Stimulated activated CD8-positive, alpha-beta memory T cell treated with anti-CD3 and anti-CD28 coated beads, Interleukin-15, amount 100 ng/mL, for 48 hours (primary cell): ENCODE data around the gene PLCL2.
A peak's percentile ranks its signal among the peaks of the same experiment; 100 is the strongest.

Experiments
- DNase-seq, 2 donors: peaks; one replicate each; pipeline ENCODE4 v3.0.0-alpha.2; 2020; ENCODE audit warnings: low read depth in 2 of 2

Gene PLCL2

DNA sequence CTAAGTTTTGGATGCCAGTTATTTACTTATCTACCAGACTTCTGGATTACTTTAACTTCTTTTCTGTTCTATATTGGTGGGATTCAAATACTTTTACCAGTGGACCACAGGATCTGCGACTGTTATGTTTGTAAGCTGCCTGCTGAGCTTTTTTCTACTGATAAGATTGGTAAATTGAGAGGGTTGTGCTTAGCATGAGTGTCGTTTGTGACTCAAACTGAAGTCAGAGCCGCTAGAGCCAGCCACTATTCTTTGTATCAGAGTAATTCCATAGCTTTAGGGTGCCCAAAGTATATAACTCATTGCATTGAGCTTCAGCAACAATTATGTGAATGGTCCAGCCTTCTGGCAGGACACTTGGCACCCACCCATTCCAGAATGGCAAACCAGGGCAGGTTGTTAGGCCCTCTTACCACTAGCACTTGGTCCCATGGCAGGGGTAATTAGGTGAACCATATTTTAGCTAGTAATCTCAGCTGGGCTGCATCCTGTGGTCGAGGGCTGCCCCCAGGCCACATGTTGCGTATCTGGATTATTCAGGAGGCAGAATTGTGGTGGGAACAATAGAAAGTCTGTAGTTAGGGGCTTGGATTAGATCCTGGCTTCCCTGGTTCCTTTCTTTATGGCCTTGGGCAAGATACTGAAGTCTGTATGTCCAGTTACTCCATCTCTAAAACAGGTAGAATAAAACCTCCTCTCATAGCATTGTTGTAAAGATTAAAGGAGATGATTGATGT, 6.0 kb downstream of the PLCL2 start:
- DNase-seq = no peak

DNA sequence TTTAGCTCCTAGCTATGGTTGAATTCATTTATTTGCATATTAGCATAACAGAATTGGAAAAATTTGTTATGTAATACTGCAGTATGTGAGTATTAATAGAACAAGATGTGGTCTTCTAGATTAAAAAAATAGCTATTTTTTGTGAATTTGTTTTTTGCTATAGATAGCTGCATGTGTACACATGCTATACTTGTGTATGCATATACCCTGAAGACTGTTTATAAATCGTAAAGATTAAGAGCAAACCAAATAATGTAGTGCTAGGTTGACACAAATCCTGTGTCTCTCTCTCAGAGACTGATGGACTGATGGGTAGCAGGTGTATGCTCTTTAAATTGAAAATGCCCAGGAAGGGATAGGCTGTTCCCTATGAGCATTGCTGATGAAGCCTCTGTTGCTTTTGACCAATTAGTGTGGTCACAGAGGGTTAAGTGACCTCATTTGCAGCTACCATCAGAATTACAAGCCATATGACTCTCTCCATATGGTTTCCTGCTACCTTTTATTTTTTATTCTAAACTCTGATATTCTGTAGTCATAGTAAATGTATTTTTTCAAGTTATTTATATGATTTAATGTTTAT, 9.0 kb downstream of the PLCL2 start:
- DNase-seq = no peak

DNA sequence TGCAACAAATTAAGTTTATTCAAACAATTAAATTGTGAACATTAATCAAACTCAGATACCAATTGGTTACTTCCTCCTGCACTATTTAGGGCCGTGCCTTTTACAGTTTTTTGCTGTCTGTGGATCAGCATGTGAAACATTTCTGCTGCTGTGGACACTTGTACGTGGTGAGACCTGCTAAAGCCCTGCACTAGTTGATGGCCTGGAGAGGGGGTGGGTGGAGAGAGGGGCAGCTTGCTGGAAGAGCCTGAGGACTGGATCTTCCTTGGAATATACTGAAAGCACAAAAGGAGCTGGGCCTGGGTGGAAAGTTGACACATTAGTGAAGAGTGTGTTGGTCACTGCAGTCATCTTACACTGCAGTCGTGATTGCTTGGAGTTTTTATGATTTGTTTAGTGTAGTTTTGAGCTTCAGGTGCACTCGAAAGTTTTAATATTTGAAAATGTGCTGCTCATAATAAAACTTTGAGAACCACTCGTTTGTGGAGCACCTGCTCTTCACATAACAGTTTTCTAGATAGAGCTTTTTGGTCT, 11.4 kb downstream of the PLCL2 start:
- no peak for DNase-seq

DNA sequence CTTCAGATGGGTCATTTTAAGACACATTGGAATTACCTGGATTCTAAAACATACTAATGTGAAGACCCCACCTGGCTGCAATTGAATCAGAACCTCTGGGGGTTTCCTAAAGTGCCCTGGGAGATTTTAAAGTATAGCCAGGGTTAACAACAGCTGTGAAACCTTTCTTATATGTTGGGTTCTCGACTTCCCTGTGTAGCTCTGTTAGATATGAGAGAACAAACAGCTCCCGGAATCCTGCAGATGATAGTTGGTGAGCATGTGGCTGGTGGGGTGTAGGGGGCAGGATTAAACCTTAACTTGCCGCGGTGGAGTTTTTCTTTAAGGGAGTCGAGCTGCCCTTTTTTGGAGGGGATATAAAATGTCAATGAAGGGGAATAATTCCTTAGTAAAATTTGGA, 12.1 kb downstream of the PLCL2 start:
- no peak for DNase-seq

DNA sequence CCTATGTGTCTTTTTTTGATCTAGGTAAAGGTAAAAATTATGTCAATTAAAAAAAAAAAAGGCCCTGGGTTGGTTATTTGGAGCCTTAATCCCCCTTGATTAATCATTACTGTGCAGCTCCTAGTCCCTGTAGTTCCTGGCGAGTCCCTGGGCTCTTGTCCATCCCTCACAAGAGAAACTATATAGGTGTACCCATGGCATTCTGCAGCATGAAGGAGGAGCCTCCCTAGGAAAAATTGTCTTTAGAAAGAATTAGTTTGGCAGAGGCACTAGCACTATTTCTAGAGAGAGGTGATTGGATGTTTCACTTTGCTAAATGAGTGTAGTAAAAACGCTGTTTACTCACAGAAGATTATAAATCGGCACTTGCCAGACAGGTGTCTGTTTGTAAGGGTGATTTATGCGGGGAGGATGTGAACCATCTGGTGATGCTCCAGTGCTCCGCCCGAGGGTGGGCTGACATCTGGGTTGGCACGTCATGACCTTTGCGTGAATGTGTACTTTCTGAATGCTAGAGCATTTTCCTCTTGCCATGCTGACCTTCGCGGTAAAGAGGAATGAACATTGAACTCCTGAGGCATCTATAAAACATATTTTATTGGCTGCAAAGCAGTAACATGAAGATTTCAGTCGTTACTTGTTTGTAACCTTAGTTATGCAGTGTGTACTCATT, 12.6 kb downstream of the PLCL2 start:
- DNase-seq = no peak

DNA sequence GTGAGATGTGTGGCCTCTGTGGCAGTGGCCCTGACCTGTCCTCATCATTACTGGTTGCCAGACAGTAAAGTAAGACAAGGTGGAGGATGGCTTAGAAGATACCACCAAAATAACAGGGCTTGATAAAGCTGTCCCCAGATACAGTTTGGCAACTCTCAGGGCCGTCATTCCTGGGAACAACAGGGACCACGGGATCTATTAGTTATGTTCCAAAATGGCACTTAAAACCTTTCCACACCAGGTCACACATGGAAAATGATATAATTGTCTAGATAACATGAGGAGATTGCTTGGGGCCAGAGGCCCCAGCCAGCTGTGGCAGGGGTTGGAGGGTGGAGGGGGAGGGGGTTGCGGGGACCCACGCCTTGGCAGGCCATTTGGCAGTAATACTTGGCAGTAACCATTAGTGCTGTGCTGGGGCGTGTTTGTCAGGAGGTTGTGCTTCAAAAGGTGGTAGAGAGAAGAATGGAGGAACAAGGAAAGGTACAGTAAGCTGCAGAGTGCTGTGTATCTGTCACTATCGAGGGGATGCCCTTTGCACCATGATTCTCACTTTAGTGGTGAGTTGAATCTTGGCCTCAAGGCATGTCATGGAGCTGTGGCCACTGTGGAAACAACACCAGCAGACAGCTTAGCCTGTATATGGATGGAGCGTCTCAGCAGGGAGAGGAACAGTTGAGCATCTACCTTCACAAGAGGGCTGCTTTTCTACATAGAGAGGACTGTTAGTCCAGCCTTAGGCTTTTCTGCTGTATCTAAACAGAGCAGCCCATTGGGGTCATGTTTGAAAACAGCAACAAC, 14.0 kb downstream of the PLCL2 start:
- DNase-seq = no peak

DNA sequence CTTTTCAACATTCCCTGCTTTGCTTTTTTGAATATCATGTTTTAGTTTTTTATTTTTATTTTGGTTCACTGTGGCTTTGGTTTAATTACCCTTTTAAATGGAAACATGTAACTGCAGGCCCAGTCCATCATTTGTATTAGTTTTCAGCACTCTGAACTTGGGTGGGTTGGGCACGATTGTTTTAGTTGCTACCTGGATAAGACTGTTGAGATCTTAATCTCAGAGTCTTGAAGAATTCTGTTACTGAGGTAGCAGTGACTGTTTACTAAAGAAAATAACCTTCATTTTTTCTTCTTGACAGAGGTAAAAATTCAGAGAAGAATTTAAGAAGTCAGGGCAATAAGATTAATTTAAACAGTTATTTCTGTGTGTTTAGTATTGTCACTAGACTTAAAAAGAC, 15.2 kb downstream of the PLCL2 start:
- no peak for DNase-seq

DNA sequence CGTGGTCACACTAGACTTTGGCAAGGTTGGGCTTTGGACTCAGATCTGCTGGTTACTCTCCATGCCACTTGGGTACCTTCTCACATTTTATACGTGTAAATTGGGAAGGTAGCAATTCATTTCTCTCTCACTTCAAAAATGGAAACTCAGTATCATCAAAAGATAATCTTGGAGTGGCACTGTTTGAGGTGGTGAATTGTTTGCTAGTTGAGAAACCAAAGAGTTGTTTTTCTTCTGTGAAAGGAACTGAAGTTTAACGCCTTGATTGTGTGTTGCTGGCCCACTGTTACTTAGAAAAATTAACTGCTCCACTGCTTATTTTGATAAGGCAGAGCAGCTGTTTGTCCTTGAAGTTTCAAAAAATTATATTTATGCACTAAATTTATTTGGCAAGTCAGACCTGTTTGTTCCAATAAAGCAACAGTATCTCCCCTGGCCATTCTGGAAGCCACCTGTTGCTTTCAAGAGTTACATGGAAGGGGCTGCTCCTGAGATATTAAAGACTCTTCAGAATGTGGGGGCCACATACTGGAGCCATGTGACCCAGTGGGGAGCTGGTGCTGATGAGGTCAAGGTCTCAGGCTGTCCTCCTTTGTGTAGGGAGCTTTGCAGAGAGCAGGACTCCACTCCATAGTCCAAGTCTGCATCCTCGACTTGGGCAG, 16.2 kb downstream of the PLCL2 start:
- DNase-seq = no peak

DNA sequence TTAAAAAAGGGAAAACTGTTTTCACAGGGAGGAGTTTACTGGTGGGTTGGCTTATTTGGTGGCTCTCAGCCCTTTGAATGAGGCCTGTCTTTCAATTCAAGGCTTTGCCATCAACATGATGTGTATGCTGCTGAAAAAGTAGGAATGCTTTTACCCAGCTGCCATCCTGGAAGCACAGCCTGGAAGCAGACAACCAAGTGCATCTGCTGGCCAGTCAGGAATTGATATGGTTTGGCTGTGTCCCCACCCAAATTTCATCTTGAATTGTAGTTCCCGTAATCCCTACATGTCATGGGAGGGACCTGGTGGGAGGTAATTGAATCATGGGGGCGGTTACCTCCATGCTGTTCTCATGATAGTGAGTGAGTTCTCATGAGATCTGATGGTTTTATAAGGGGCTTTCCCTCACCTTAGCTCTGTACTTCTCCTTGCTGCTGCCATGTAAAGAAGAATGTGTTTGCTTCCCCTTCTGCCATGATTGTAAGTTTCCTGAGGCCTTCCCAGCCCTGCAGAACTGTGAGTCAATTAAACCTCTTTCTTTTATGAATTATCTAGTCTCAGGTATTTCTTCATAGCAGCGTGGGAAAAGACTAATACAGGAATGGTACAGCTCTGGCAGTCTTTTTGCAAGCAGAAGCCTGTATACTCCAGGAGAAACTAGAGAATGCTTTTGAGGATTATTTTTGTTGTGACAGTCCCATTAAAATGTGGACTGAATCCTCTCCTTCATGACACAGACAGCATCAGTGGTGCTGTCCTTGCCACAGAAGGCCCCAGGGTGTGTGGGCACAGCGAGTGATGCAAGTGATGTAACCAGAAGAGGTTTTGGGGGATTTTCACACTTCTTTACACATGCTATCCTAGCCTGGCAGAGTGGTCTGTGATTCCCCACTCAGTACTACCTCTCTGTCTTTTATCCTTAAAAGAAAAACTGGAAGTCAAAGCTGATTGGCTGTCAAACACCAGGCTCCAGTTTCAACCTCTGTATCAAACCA, 20.0 kb downstream of the PLCL2 start:
- peak in 1 of 2 donors; percentile 54 for DNase-seq

DNA sequence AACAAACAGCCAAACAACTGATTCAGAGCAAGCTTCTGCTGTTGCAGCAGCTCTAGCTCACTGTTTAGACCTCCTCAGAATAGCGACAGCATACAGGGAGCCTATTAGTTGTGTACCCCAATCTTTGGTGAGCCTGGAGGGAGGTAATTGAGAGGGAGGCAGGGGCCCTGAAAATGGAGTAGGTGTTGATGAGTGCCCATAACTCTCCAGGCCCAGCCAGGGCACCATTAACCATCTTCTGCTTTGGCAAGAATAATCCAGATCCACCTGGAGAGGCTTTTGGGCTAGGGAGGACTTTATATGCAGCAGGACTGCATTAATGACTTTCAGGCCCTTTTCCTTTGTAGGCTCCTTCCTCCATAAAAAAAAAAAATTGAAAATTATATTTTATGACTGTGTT, 20.9 kb downstream of the PLCL2 start:
- DNase-seq = no peak

DNA sequence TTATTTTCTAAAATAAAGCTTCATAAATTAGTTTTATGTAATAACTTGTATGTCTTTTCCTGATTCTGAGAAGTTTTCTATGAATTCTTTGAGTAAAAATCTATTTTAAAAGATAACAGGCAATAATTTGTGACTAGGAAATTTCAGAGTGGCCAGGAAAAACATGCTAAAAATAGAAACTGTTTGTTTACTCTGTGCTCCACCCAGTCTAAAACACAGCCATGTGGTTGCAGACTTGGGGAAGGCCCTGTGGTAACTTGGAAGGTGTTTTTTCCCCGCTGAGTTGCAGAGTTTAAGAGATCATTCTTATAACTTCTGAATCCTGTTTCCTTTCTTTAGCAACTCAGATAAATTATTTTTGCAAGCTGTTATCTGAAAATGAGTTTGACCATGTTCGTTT, 21.9 kb downstream of the PLCL2 start:
- no peak for DNase-seq

DNA sequence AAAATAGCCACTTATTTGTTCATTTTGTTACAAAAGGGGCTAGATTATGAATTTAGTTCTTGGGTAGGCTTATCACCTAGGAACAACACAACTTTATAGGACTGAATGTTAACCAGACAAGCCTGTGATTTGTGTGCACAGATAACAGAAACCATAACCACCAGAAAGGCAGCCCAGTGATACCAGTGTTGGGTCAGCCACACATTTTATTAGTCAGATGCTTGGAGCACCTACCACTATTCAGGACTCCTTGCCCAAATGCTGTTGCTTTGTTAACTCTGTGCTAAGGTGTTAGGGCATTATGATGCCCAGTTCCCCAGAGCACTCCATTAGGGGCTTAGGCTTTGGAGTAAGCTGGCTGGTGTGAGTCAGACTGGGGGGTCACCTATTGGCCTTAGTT, 22.5 kb downstream of the PLCL2 start:
- no peak for DNase-seq

DNA sequence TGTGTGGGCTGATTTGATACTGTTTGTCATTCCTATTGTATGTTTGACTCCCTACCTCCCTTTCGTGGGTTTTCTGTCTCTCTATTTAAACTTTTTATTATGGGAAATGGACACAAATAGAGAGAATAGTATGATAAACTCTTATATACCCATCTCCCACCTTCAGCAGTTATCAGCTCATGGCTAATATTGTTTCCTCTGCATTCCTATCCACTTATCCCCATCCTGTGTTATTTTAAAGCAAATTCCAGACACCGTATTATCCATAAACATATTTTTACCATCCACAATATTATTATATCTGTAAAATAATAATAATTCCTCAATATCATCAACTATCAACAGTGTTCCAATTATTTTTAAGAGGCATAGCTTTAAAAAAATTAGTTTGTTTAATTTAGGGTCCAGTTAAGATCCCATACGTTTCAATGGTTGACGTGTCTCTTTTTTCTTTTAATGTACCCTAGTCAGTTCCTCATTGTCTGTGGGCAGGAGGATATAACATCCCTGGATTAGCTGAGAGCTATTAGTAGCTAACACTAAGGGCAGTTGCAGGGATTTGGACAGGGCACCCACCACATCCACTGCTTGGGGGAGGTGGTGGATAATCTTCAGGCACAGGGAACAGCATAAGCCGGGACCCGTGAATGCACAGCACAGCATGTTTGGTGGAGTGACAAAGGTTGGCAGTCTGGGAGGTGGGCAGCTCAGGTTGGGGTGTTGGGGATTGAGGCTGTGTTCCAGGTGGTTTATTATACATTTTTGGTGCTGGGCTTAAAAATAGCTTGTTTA, 23.5 kb downstream of the PLCL2 start:
- DNase-seq = no peak

DNA sequence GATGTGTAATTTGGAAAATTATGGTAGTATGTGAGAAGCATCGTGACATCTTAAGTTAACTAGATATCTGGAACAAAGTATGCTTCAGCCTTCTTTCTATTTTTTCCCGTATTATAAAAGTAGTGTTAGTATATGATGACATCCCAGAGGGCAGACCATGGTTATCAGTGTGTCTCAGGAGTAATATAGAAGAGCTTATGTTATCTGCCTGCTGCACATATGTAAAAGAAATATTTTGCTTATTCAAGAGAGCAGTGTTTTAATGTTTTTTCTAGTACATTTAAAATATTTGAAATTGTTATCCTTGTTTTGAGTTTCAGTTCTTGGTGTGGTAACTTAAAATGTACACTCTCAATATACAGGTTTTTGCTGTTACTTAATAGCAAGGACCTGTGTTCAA, 24.1 kb downstream of the PLCL2 start:
- DNase-seq = no peak

DNA sequence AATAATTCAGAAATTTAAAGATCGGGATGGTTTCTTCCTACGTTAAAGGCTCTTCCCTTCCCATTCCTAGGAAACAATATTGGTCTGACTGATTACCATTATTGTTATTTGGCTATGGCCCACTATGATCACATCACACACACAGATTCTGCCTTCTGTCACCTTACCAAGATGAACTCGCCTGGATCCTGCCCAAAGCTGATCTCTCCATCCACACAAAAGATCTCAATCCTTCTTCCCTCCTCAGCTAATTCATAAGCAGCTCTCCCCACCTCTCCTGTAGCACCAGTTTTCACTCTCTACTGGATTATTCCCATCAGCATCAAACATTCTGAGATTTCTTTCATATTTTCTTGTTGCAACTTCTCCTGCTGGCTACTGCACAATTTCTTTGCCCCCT, 25.0 kb downstream of the PLCL2 start:
- no peak for DNase-seq

DNA sequence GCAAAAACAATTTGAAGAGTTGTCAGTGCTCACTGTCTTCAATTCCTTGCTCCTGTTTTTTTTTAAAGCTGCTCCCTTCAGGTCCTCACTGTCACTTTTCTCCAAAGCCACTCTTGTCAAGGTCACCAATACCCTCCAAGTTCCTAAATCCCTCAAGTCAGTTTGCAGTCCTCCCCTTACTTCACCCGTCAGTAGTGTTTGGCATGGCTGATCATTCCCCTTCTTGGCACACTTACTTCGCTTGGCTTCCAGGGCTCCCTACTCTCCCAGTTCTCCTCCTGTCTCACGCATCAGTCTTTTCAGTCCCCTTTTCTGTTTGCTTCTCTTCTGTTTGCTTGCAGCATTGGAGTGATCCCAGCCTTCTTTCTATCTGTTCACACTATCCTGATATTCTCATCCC, 25.5 kb downstream of the PLCL2 start:
- no peak for DNase-seq

DNA sequence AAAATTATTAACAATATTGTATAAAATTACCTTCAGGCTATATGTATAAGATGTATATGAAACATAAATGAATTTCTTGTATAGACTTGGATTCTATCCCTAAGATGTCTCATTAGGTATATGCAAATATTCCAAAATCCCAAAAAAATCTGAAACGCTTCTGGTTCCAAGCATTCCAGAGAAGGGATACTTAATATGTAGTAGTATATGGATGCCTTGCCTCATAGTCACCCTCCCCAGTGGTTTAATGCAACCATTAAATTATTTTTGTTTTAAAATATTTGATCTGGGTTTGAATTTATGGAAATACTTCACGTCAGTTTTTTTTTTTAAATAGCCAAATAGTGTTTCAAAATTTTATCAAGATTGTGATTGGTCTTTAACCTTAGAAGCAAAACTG, 27.2 kb downstream of the PLCL2 start:
- DNase-seq = no peak

DNA sequence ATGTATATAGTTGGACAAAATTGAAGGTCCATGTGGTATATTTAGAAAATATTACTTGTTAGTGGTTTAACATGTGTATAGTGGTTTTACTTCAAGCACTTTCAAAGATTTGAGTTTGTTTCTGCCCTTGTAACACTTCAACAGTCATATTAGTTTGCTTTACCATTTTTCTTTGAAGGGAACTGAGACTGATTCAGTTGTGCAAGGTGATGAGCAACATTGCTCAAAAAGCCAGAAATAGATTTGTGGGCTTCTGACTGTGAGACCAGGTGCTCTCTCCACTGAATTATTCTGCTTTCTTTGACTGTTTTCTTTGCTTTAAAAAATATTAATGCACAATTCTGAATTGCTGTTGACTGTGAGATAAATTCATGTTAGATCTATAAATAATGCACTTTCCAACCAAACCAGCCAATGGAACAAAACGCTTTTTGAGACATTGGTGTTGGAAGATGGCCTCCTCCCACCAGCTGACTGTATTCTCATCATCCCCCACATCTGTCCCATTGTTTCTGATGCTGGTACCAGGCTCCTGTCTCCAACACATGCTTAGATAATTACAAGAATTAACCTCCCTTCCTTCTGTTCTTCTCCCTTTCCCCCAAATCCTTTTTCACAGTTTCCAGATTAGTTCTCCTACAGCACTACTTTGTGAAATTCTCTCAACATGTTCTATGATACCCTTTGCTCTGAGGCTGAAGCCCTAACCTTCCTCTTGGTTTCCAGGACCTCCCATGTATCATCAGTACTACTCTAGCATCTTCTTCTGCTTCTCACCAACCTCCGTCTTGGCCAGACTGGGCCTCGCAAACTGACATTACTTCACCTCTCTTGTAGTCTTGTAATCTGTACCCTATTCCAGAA, 27.9 kb downstream of the PLCL2 start:
- DNase-seq = no peak

DNA sequence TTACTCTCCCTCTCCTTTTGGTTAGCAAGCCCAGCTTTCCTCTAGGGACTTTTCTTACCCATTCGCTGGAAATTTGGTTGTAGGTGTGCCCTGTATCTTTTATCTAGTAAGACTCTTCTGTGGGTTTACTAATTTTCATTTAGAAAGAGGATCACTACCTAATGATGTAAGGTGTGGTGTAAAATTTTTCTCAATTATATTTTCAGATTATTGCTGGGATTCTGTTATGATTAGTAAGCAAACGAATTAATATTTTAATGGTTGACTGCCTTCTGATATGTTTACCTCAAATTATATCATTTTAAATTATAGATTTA, 28.5 kb downstream of the PLCL2 start:
- no peak for DNase-seq
